SW 1271 (cell line): ENCODE results near the gene SPAG16.
"Not testable (repeated sequence)": the region's sequence is repeated elsewhere in the genome, so short reads cannot be mapped to it uniquely, and the experiment has no call there.

Experiments used
- DNase-seq, 2 experiments: peaks; one replicate each; lab custom pipeline; 2025; lab: John Stamatoyannopoulos, UW

Gene SPAG16

GRCh38 chr2:213834331-213834730 lies 550.1 kb downstream of the SPAG16 start:
- DNase-seq, result peak in 1 of 2 experiments; percentile 27

- DNase-seq, result no peak
These were observed 550.5 kb downstream of the SPAG16 start for GRCh38 chr2:213834746-213835145.

- no peak for DNase-seq
These were observed 562.6 kb downstream of the SPAG16 start for GRCh38 chr2:213846856-213847255.

GRCh38 chr2:213847316-213847715 lies 563.1 kb downstream of the SPAG16 start:
- DNase-seq, result no peak

GRCh38 chr2:213848631-213849030 lies 564.4 kb downstream of the SPAG16 start:
- DNase-seq, result no peak

- no peak for DNase-seq
These were observed 577.4 kb downstream of the SPAG16 start for GRCh38 chr2:213861638-213862037.

GRCh38 chr2:213862407-213863076 lies 578.3 kb downstream of the SPAG16 start:
- no peak for DNase-seq

- DNase-seq, result no peak
These were observed 579.3 kb downstream of the SPAG16 start for GRCh38 chr2:213863541-213863940.

- DNase-seq, result no peak
These were observed 584.3 kb downstream of the SPAG16 start for GRCh38 chr2:213868526-213868925.

GRCh38 chr2:213885485-213885884 lies 601.2 kb downstream of the SPAG16 start:
- DNase-seq, result no peak

GRCh38 chr2:213914510-213914909 lies 630.2 kb downstream of the SPAG16 start:
- no peak for DNase-seq

- no peak for DNase-seq
These were observed 635.8 kb downstream of the SPAG16 start for GRCh38 chr2:213920014-213920413.

- no peak for DNase-seq
These were observed 639.3 kb downstream of the SPAG16 start for GRCh38 chr2:213923543-213923942.

- DNase-seq, result peak in 1 of 2 experiments; percentile 8
These were observed 650.3 kb downstream of the SPAG16 start for GRCh38 chr2:213934560-213934959.

- DNase-seq, result no peak
These were observed 673.8 kb downstream of the SPAG16 start for GRCh38 chr2:213958086-213958485.

GRCh38 chr2:213959589-213959988 lies 675.3 kb downstream of the SPAG16 start:
- DNase-seq, result no peak

- no peak for DNase-seq
These were observed 687.3 kb downstream of the SPAG16 start for GRCh38 chr2:213971536-213971935.

- no peak for DNase-seq
These were observed 696.6 kb downstream of the SPAG16 start for GRCh38 chr2:213980883-213981282.

- DNase-seq, result no peak
These were observed 704.9 kb downstream of the SPAG16 start for GRCh38 chr2:213989207-213989606.

GRCh38 chr2:213991453-213992108 lies 707.3 kb downstream of the SPAG16 start:
- DNase-seq, result no peak

- peak; percentile 75 to 93 for DNase-seq
These were observed 711.3 kb downstream of the SPAG16 start for GRCh38 chr2:213995400-213996105.

- not testable (repeated sequence) for DNase-seq
These were observed 714.7 kb downstream of the SPAG16 start for GRCh38 chr2:213998976-213999375.

- DNase-seq, result no peak
These were observed 720.2 kb downstream of the SPAG16 start for GRCh38 chr2:214004463-214004862.
